ENCODE data around the gene OSBP2.

GRCh38 chr22:30654361-30654760 lies 40.3 kb upstream of the OSBP2 start:
- TF ChIP-seq TCF12 (IDR thresholded peaks at IDR 0.05; ENCODE audit: low read depth) (no peak), REST (IDR thresholded peaks at IDR 0.05; ENCODE audit: low read depth) (no peak), RAD21 (IDR thresholded peaks at IDR 0.05; ENCODE audit: low read depth) (no peak), EGR1 (IDR thresholded peaks at IDR 0.05) (no peak), EP300 (IDR thresholded peaks at IDR 0.05; ENCODE audit: borderline replicate concordance) (no peak), TAF1 (IDR thresholded peaks at IDR 0.05; ENCODE audit: low read depth) (no peak)
- TF ChIP-seq, protein P1, sequence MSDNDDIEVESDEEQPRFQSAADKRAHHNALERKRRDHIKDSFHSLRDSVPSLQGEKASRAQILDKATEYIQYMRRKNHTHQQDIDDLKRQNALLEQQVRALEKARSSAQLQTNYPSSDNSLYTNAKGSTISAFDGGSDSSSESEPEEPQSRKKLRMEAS (IDR thresholded peaks at IDR 0.05), result no peak

All from Ishikawa (cell line).